Upper lobe of left lung (tissue), 6 donors: Measurements from ENCODE around the gene DYRK1A. TPM values are rescaled to one million over a fixed set of nuclear protein-coding genes. Genes with fewer than 3 reads are reported as not detected.

ENCODE experiments used
- ATAC-seq, 2 donors: fragments of 200-7000 bp; cut with Tn5 transposase; one replicate each; pipeline ENCODE4 v1.9.1; 2022; ENCODE audit warnings: mild to moderate bottlenecking in 2 of 2, moderate library complexity in 2 of 2; ENCODE audit not compliant: low FRiP score in 2 of 2
- DNase-seq, 2 donors: peaks; one replicate each; pipeline ENCODE4 v3.0.0-alpha.2; 2019 to 2020
- H3K27ac ChIP-seq, 4 donors: fragments of 200-600 bp; sonication (generic); one replicate each; pipeline ENCODE4 v1.5.1; 2016 to 2019
- H3K27me3 ChIP-seq, 4 donors: fragments of 200-600 bp; sonication (generic); one replicate each; pipeline ENCODE4 v1.5.1; 2017 to 2019
- H3K36me3 ChIP-seq, 4 donors: fragments of 200-600 bp; sonication (generic); one replicate each; pipeline ENCODE4 v1.5.1; 2016 to 2019
- H3K4me1 ChIP-seq, 4 donors: fragments of 200-600 bp; sonication (generic); one replicate each; pipeline ENCODE4 v1.5.1; 2018 to 2019
- H3K4me3 ChIP-seq, 4 donors: fragments of 200-600 bp; sonication (generic); one replicate each; pipeline ENCODE4 v1.5.1; 2017 to 2019; ENCODE audit warnings: mild to moderate bottlenecking in 2 of 4, moderate library complexity in 1 of 4
- H3K9me3 ChIP-seq, 4 donors: fragments of 200-600 bp; sonication (generic); one replicate each; pipeline ENCODE4 v1.5.1; 2018 to 2019
- CTCF ChIP-seq, 6 experiments: fragments of 450-650 bp in 4 of 6; fragments of 200-600 bp in 2 of 6; sonication (generic) in 2 of 6; IDR thresholded peaks; one replicate each; pipeline ENCODE4 v1.5.1; 2016 to 2019; ENCODE audit warnings: antibody characterized with exemption in 6 of 6
- EP300 ChIP-seq, 4 donors: sonication (generic); formaldehyde crosslinking; IDR thresholded peaks; one replicate each; pipeline ENCODE4 v1.5.1; 2017; ENCODE audit warnings: antibody characterized with exemption in 4 of 4, control low read depth in 2 of 4
- POLR2A ChIP-seq, 4 donors: fragments of 450-650 bp; IDR thresholded peaks; one replicate each; pipeline ENCODE4 v1.5.1; 2016 to 2017; ENCODE audit warnings: antibody characterized with exemption in 4 of 4, mild to moderate bottlenecking in 2 of 4
- POLR2AphosphoS5 ChIP-seq, 2 donors: sonication (generic); formaldehyde crosslinking; IDR thresholded peaks; one replicate each; pipeline ENCODE4 v1.5.1; 2017; ENCODE audit warnings: antibody characterized with exemption in 2 of 2
- WGBS, 2 donors: methylation state at CpG; one replicate each; pipeline ENCODE4 v1.1.5; 2017 to 2018; 5-methylcytosine and 5-hydroxymethylcytosine counted together
- total RNA-seq, 6 donors: library from RNA; depleted of rRNA in 4 of 6; stranded (reverse); fragments of >200 nt in 4 of 6; gene quantifications; one replicate each; pipeline versions ENCODE4 v1.1.0 to v1.2.1, GENCODE V29; 2016 to 2021
- donor health status: DM: no; HTN: no; CAD: no; lungs with moderate emphysema.
- donor health status: DM: no; HTN: yes; CAD: no; lungs with severe emphysema.

Gene DYRK1A
- total RNA-seq, 6 donors from 2014 or later: 64.1 to 116 (median 83.2) TPM

GRCh38 chr21:37507716-37508115 lies 141.1 kb downstream of the DYRK1A start:
- 71 to 83% methylated on average over 3 of the region's 3 CpGs for WGBS, 2 donors
- Histone ChIP-seq H3K36me3 (peaks cover 35 to 98% (median 71%) of the 10 kb centered on the region in 4 donors), H3K4me3 (no peak overlapping the region), H3K27me3 (no peaks in the 10 kb centered on the region), H3K9me3 (no peaks in the 10 kb centered on the region), H3K4me1 (no peaks in the 10 kb centered on the region), H3K27ac (no peak overlapping the region)
- no peak for ATAC-seq
- no peak for TF ChIP-seq CTCF (IDR thresholded peaks at IDR 0.05)
- no peak for TF ChIP-seq POLR2A (IDR thresholded peaks at IDR 0.05)
- no peak for TF ChIP-seq POLR2AphosphoS5 (IDR thresholded peaks at IDR 0.05)
- TF ChIP-seq EP300 (IDR thresholded peaks at IDR 0.05): no peak
- DNase-seq: no peak

DNA sequence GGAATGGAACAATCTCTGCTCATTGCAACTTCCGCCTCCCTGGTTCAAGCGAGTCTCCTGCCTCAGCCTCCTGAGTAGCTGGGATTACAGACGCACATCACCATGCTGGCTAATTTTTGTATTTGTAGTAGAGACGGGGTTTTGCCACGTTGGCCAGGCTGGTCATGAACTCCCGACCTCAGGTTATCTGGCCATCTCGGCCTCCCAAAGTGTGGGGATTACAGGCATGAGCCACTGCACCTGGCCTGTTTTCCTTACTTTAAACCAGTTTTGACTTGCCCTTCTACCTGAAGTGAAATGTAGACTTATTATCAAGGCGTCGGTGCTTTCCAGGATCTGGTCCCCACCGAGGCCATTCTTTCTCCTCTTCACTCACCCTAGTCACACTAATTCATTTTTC lies 141.8 kb downstream of the DYRK1A start:
- H3K27me3 ChIP-seq: no peaks in the 10 kb centered on the region
- DNase-seq (no peak), ATAC-seq (no peak)
- 92 to 93% methylated on average over 10 of the region's 10 CpGs for WGBS, 2 donors
- no peak for TF ChIP-seq CTCF (IDR thresholded peaks at IDR 0.05)
- no peak for TF ChIP-seq POLR2AphosphoS5 (IDR thresholded peaks at IDR 0.05)
- no peak for TF ChIP-seq POLR2A (IDR thresholded peaks at IDR 0.05)
- TF ChIP-seq EP300 (IDR thresholded peaks at IDR 0.05): no peak
- H3K9me3 ChIP-seq: no peaks in the 10 kb centered on the region
- H3K4me1 ChIP-seq: peaks cover 0 to under 1% (median 0%) of the 10 kb centered on the region in 4 donors
- H3K36me3 ChIP-seq: peaks cover 35 to 99% (median 74%) of the 10 kb centered on the region in 4 donors
- no peak overlapping the region for H3K27ac ChIP-seq
- no peak overlapping the region for H3K4me3 ChIP-seq

- TF ChIP-seq CTCF (IDR thresholded peaks at IDR 0.05) (no peak), POLR2A (IDR thresholded peaks at IDR 0.05) (no peak), EP300 (IDR thresholded peaks at IDR 0.05) (no peak), POLR2AphosphoS5 (IDR thresholded peaks at IDR 0.05) (no peak)
- Histone ChIP-seq H3K4me1 (peaks cover 0 to 9% (median 0%) of the 10 kb centered on the region in 4 donors), H3K27me3 (no peaks in the 10 kb centered on the region), H3K9me3 (no peaks in the 10 kb centered on the region), H3K4me3 (no peak overlapping the region), H3K27ac (no peak overlapping the region), H3K36me3 (peaks cover 39 to 95% (median 76%) of the 10 kb centered on the region in 4 donors)
- DNase-seq: no peak
- ATAC-seq: peak in 1 of 2 donors; percentile 69
- 84 to 90% methylated on average over 5 of the region's 5 CpGs for WGBS, 2 donors
Observed at GRCh38 chr21:37509802-37510393, 143.3 kb downstream of the DYRK1A start.

DNA sequence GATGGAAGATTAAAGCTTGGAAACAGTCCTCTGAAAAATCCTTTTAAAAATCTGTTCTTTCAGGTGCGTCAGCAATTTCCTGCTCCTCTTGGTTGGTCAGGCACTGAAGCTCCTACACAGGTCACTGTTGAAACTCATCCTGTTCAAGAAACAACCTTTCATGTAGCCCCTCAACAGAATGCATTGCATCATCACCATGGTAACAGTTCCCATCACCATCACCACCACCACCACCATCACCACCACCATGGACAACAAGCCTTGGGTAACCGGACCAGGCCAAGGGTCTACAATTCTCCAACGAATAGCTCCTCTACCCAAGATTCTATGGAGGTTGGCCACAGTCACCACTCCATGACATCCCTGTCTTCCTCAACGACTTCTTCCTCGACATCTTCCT lies 145.3 kb downstream of the DYRK1A start:
- TF ChIP-seq POLR2A (IDR thresholded peaks at IDR 0.05): no peak
- TF ChIP-seq EP300 (IDR thresholded peaks at IDR 0.05): no peak
- TF ChIP-seq POLR2AphosphoS5 (IDR thresholded peaks at IDR 0.05): no peak
- TF ChIP-seq CTCF (IDR thresholded peaks at IDR 0.05): no peak
- H3K27me3 ChIP-seq: no peaks in the 10 kb centered on the region
- H3K9me3 ChIP-seq: no peaks in the 10 kb centered on the region
- H3K4me3 ChIP-seq: no peak overlapping the region
- WGBS, 2 donors: 94 to 98% methylated on average over 5 of the region's 5 CpGs
- peaks cover 0 to 9% (median 0%) of the 10 kb centered on the region in 4 donors for H3K4me1 ChIP-seq
- DNase-seq (no peak), ATAC-seq (no peak)
- H3K36me3 ChIP-seq: peaks cover 23 to 94% (median 61%) of the 10 kb centered on the region in 4 donors
- H3K27ac ChIP-seq: no peak overlapping the region

- H3K27ac ChIP-seq: no peak overlapping the region
- H3K4me1 ChIP-seq: peaks cover 0 to 9% (median 0%) of the 10 kb centered on the region in 4 donors
- H3K9me3 ChIP-seq: no peaks in the 10 kb centered on the region
- H3K27me3 ChIP-seq: no peaks in the 10 kb centered on the region
- no peak overlapping the region for H3K4me3 ChIP-seq
- no peak for TF ChIP-seq EP300 (IDR thresholded peaks at IDR 0.05)
- TF ChIP-seq CTCF (IDR thresholded peaks at IDR 0.05): no peak
- TF ChIP-seq POLR2A (IDR thresholded peaks at IDR 0.05): no peak
- TF ChIP-seq POLR2AphosphoS5 (IDR thresholded peaks at IDR 0.05): no peak
- H3K36me3 ChIP-seq: peaks cover 17 to 85% (median 51%) of the 10 kb centered on the region in 4 donors
- ATAC-seq (no peak), DNase-seq (no peak)
- 77 to 84% methylated on average over 3 of the region's 3 CpGs for WGBS, 2 donors
Observed at GRCh38 chr21:37513383-37513782, 146.8 kb downstream of the DYRK1A start.
